ENCODE data around the gene NOX1. TPM values are rescaled to one million over a fixed set of nuclear protein-coding genes. Genes with fewer than 3 reads are reported as not detected.

NOX1 gene
- total and polyA plus RNA-seq, 2 experiments from 2014 or later = 0.99 to 3.0 TPM

DNA sequence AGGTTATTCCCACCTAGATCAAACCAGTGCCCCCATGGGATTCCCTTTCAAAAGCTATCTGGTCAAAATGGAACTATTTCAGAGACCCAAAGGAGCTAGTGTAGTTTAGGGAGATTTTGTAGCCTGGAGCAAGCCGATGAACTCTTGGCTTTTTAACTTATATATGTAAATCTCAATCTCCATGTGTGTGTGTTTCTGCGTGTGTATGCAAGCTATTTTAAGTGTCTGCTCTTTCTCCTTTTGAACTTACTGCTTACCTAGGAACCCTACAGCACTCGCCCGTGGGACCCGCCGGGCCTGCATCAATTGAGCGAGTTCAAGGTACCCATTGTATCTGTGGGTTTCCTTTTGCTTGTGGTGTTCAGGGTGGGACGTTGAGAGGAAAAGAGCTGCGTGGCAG lies 43.6 kb downstream of the NOX1 start:
- H3K36me3 ChIP-seq (replicated peaks; ENCODE audit: insufficient read depth, low read depth) = no peaks in the 10 kb centered on the region

DNA sequence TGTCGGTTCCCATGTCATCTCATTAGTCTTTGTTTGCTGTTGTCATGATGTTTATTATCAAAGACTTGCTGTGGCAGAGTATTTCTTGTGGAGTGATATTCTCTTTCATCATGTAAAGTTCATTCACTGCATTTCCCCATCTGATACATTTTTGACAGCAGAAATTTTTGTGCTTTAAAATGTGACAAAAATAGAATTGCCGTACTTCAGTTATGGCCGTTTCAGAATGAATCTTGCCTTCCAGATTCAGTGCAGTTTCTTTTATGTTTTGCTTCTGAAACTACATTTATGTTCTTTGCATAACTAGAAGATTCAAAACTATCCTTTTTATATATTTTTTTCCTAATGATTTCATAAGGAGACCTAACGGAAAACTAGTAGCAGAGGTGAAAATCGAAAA lies 44.0 kb downstream of the NOX1 start:
- no peak for TF ChIP-seq CTCF (IDR thresholded peaks at IDR 0.05; ENCODE audit: poor library complexity)
- TF ChIP-seq EZH2 (IDR thresholded peaks at IDR 0.05; ENCODE audit: borderline replicate concordance) = no peak
- TF ChIP-seq EZH2phosphoT487 (IDR thresholded peaks at IDR 0.05; ENCODE audit: low read depth, severe bottlenecking, unreplicated experiment) = no peak
- no peak for DNase-seq (ENCODE audit: low spot score)
- H4K20me1 ChIP-seq (ENCODE audit: insufficient read depth, poor library complexity, severe bottlenecking) = no peaks in the 10 kb centered on the region
- no peak overlapping the region for H3K27ac ChIP-seq
- no peaks in the 10 kb centered on the region for H3K9me3 ChIP-seq (ENCODE audit: low read depth)
- H3K79me2 ChIP-seq = no peaks in the 10 kb centered on the region
- H3K27me3 ChIP-seq = no peaks in the 10 kb centered on the region
- H3K4me1 ChIP-seq (ENCODE audit: insufficient read depth) = no peaks in the 10 kb centered on the region
- H3K4me2 ChIP-seq = no peak overlapping the region
- H3K4me3 ChIP-seq = no peak overlapping the region
- 82% methylated on average over 5 of the region's 5 CpGs for WGBS (ENCODE audit: low lambda C conversion rate, missing lambda C conversion rate)
- no peaks in the 10 kb centered on the region for H3K9me2 ChIP-seq (replicated peaks; ENCODE audit: insufficient read depth)
- no peak overlapping the region for H2AFZ ChIP-seq
- H3K36me3 ChIP-seq (replicated peaks; ENCODE audit: insufficient read depth, low read depth) = no peaks in the 10 kb centered on the region

More for the DNA sequence above, 43.6 kb downstream of the NOX1 start:
- Histone ChIP-seq H3K4me1 (ENCODE audit: insufficient read depth) (no peaks in the 10 kb centered on the region), H3K9me3 (ENCODE audit: low read depth) (no peaks in the 10 kb centered on the region), H3K9me2 (replicated peaks; ENCODE audit: insufficient read depth) (no peaks in the 10 kb centered on the region), H4K20me1 (ENCODE audit: insufficient read depth, poor library complexity, severe bottlenecking) (no peaks in the 10 kb centered on the region), H3K4me3 (no peak overlapping the region), H3K79me2 (no peaks in the 10 kb centered on the region), H2AFZ (no peak overlapping the region), H3K27ac (no peak overlapping the region), H3K27me3 (no peaks in the 10 kb centered on the region), H3K4me2 (no peak overlapping the region)
- DNase-seq (ENCODE audit: low spot score) = no peak
- TF ChIP-seq CTCF (IDR thresholded peaks at IDR 0.05; ENCODE audit: poor library complexity) = no peak
- TF ChIP-seq EZH2 (IDR thresholded peaks at IDR 0.05; ENCODE audit: borderline replicate concordance) = no peak
- no peak for TF ChIP-seq EZH2phosphoT487 (IDR thresholded peaks at IDR 0.05; ENCODE audit: low read depth, severe bottlenecking, unreplicated experiment)
- WGBS (ENCODE audit: low lambda C conversion rate, missing lambda C conversion rate) = 93% methylated on average over 9 of the region's 9 CpGs

- 77% methylated on average over 2 of the region's 2 CpGs for WGBS (ENCODE audit: low lambda C conversion rate, missing lambda C conversion rate)
- Histone ChIP-seq H3K27ac (no peak overlapping the region), H3K4me1 (ENCODE audit: insufficient read depth) (no peaks in the 10 kb centered on the region), H3K9me2 (replicated peaks; ENCODE audit: insufficient read depth) (no peaks in the 10 kb centered on the region), H4K20me1 (ENCODE audit: insufficient read depth, poor library complexity, severe bottlenecking) (no peaks in the 10 kb centered on the region), H3K4me3 (no peak overlapping the region), H2AFZ (no peak overlapping the region), H3K9me3 (ENCODE audit: low read depth) (no peaks in the 10 kb centered on the region), H3K79me2 (no peaks in the 10 kb centered on the region), H3K36me3 (replicated peaks; ENCODE audit: insufficient read depth, low read depth) (no peaks in the 10 kb centered on the region), H3K4me2 (no peak overlapping the region), H3K27me3 (no peaks in the 10 kb centered on the region)
- no peak for DNase-seq (ENCODE audit: low spot score)
- TF ChIP-seq EZH2 (IDR thresholded peaks at IDR 0.05; ENCODE audit: borderline replicate concordance) (no peak), CTCF (IDR thresholded peaks at IDR 0.05; ENCODE audit: poor library complexity) (no peak), EZH2phosphoT487 (IDR thresholded peaks at IDR 0.05; ENCODE audit: low read depth, severe bottlenecking, unreplicated experiment) (no peak)
Measured at GRCh38 chrX:100829730-100830129, 44.4 kb downstream of the NOX1 start.

Data from hepatocyte (in vitro differentiated cells).